Gastrocnemius medialis (tissue), 4 donors: ENCODE results near the gene R3HDM2. TPM values are rescaled to one million over a fixed set of nuclear protein-coding genes. Genes with fewer than 3 reads are reported as not detected.

Experiments used
- ATAC-seq, 2 donors: fragments of 150-250 bp; one replicate each; pipeline ENCODE4 v1.9.1; 2016
- DNase-seq, 2 donors: peaks; one replicate each; pipeline ENCODE4 v3.0.0-alpha.2; 2019
- H3K27ac ChIP-seq, 4 donors: fragments of 200-600 bp; sonication (generic); 1 replicate in 1 of 4; 2 replicates in 3 of 4; pipeline ENCODE4 v1.5.1; 2016 to 2018; ENCODE audit warnings: mild to moderate bottlenecking in 2 of 4, moderate library complexity in 1 of 4
- H3K27me3 ChIP-seq, 3 donors: fragments of 200-600 bp; sonication (generic) in 2 of 3; 1 replicate in 1 of 3; 2 replicates in 2 of 3; pipeline versions ENCODE4 v1.5.1 to v1.6.0; 2016 to 2019; ENCODE audit warnings: mild to moderate bottlenecking in 1 of 3, moderate library complexity in 1 of 3
- H3K36me3 ChIP-seq, 2 donors: fragments of 200-600 bp; sonication (generic) in 1 of 2; one replicate each; pipeline ENCODE4 v1.5.1; 2017 to 2018
- H3K4me1 ChIP-seq, 2 donors: fragments of 200-600 bp; sonication (generic) in 1 of 2; one replicate each; pipeline ENCODE4 v1.5.1; 2016 to 2017; ENCODE audit warnings: mild to moderate bottlenecking in 2 of 2
- H3K4me3 ChIP-seq, 4 donors: fragments of 200-600 bp; sonication (generic) in 3 of 4; 1 replicate in 1 of 4; 2 replicates in 3 of 4; pipeline ENCODE4 v1.5.1; 2016 to 2019; ENCODE audit warnings: mild to moderate bottlenecking in 2 of 4
- H3K9me3 ChIP-seq, 3 donors: fragments of 200-600 bp; sonication (generic) in 2 of 3; 1 replicate in 1 of 3; 2 replicates in 2 of 3; pipeline ENCODE4 v1.5.1; 2016 to 2019
- CTCF ChIP-seq, 5 experiments: fragments of 450-650 bp in 3 of 5; fragments of 200-600 bp in 2 of 5; sonication (generic) in 2 of 5; IDR thresholded peaks in 4 of 5; conservative IDR thresholded peaks in 1 of 5; 1 replicate in 4 of 5; 2 replicates in 1 of 5; pipeline ENCODE4 v1.5.1; 2016 to 2019; ENCODE audit warnings: antibody characterized with exemption in 5 of 5, mild to moderate bottlenecking in 3 of 5, moderate library complexity in 3 of 5
- POLR2A ChIP-seq, 2 donors: fragments of 450-650 bp; IDR thresholded peaks; one replicate each; pipeline ENCODE4 v1.6.1; 2017; ENCODE audit warnings: antibody characterized with exemption in 2 of 2, mild to moderate bottlenecking in 2 of 2, moderate library complexity in 2 of 2
- in situ Hi-C, 4 donors: fragments of 200-750 bp; cut with MboI; loops; one replicate each; pipeline versions ENCODE4 v1.15.0 to v1.8.0; 2017; ENCODE audit warnings: low sequenced_read_pairs in 4 of 4
- intact Hi-C: fragments of 100-400 bp; cut with DNase I; formaldehyde crosslinking; loops from one replicate; pipeline ENCODE4 v1.15.1; 2023; ENCODE audit warnings: low total_unique reads
- total RNA-seq, 4 donors: library from RNA; depleted of rRNA; stranded (reverse); fragments of >200 nt; gene quantifications; one replicate each; pipeline versions ENCODE4 v1.1.0 to v1.2.3, GENCODE V29; 2016

R3HDM2 gene
- total RNA-seq, 4 donors from 2014 or later, result 24.1 to 27.1 (median 25.6) TPM

GRCh38 chr12:57211791-57212700, 218.8 kb downstream of the R3HDM2 start:
- H3K4me1 ChIP-seq, result peaks cover 6 to 16% of the 10 kb centered on the region in 2 donors
- no peaks in the 10 kb centered on the region for H3K9me3 ChIP-seq
- no peak overlapping the region for H3K4me3 ChIP-seq
- DNase-seq (no peak), ATAC-seq (no peak)
- H3K36me3 ChIP-seq, result no peaks in the 10 kb centered on the region
- peaks cover 19 to 24% (median 23%) of the 10 kb centered on the region in 3 donors for H3K27me3 ChIP-seq
- TF ChIP-seq CTCF (IDR thresholded peaks at IDR 0.05 in 4 of 5, conservative IDR thresholded peaks at IDR 0.05 in 1 of 5) (no peak), POLR2A (IDR thresholded peaks at IDR 0.05) (no peak)
- in situ Hi-C loops, result no loop called here
- H3K27ac ChIP-seq, result no peak overlapping the region
- intact Hi-C loops, result loop anchor here (2.0 kb wide), 2 partner anchors 65 to 241 kb away; no protein-coding TSS in a partner anchor

- intact Hi-C loops (no loop called here), in situ Hi-C loops (no loop called here)
- Histone ChIP-seq H3K9me3 (no peaks in the 10 kb centered on the region), H3K4me1 (peaks cover 6 to 10% of the 10 kb centered on the region in 2 donors), H3K4me3 (no peak overlapping the region), H3K27me3 (peaks cover 12 to 17% (median 17%) of the 10 kb centered on the region in 3 donors), H3K27ac (no peak overlapping the region), H3K36me3 (no peaks in the 10 kb centered on the region)
- DNase-seq, result no peak
- no peak for ATAC-seq
- TF ChIP-seq POLR2A (IDR thresholded peaks at IDR 0.05) (no peak), CTCF (IDR thresholded peaks at IDR 0.05 in 4 of 5, conservative IDR thresholded peaks at IDR 0.05 in 1 of 5) (no peak)
These were observed 219.7 kb downstream of the R3HDM2 start for GRCh38 chr12:57210926-57211692.

DNA sequence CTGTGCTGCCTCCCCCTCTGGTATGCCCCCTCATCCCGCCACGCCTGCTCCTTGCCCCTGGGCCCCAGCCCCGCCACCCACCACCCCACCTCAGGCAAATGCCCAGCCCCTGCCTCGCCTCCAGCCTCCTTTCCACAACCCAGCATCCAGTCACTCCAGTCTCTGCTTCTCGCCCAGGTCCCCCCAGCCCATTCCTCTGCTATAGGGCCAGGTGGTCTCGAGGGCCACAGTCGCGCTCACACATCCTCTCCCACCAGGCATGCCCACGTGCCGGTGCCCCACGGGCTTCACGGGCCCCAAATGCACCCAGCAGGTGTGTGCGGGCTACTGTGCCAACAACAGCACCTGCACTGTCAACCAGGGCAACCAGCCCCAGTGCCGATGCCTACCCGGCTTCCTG, 220.4 kb downstream of the R3HDM2 start:
- TF ChIP-seq POLR2A (IDR thresholded peaks at IDR 0.05), result no peak
- no peak for TF ChIP-seq CTCF (IDR thresholded peaks at IDR 0.05 in 4 of 5, conservative IDR thresholded peaks at IDR 0.05 in 1 of 5)
- Histone ChIP-seq H3K4me3 (no peak overlapping the region), H3K4me1 (peaks cover 5 to 6% of the 10 kb centered on the region in 2 donors), H3K27me3 (peaks cover 6 to 11% (median 11%) of the 10 kb centered on the region in 3 donors), H3K27ac (no peak overlapping the region), H3K36me3 (no peaks in the 10 kb centered on the region), H3K9me3 (no peaks in the 10 kb centered on the region)
- intact Hi-C loops (no loop called here), in situ Hi-C loops (no loop called here)
- no peak for DNase-seq
- ATAC-seq, result no peak

GRCh38 chr12:57209916-57210315, 220.9 kb downstream of the R3HDM2 start:
- intact Hi-C loops, result no loop called here
- ATAC-seq, result no peak
- H3K36me3 ChIP-seq, result no peaks in the 10 kb centered on the region
- no peak for DNase-seq
- TF ChIP-seq CTCF (IDR thresholded peaks at IDR 0.05 in 4 of 5, conservative IDR thresholded peaks at IDR 0.05 in 1 of 5) (no peak), POLR2A (IDR thresholded peaks at IDR 0.05) (no peak)
- H3K4me3 ChIP-seq, result no peak overlapping the region
- no peaks in the 10 kb centered on the region for H3K9me3 ChIP-seq
- H3K27ac ChIP-seq, result no peak overlapping the region
- in situ Hi-C loops, result no loop called here
- H3K27me3 ChIP-seq, result peaks cover under 1 to 6% (median 5%) of the 10 kb centered on the region in 3 donors
- H3K4me1 ChIP-seq, result peaks cover 5 to 6% of the 10 kb centered on the region in 2 donors
